HG02588 (cell line): ENCODE data around the gene LRRC56.
A peak's percentile ranks its signal among the peaks of the same experiment; 100 is the strongest.
"Not testable (repeated sequence)": the region's sequence is repeated elsewhere in the genome, so short reads cannot be mapped to it uniquely, and the experiment has no call there.

ENCODE experiments used
- ATAC-seq: cut with Tn5 transposase; IDR thresholded peaks from one replicate; pipeline ENCODE4 v1.9.1; 2021; ENCODE audit warnings: mild to moderate bottlenecking, moderate library complexity; ENCODE audit not compliant: unreplicated experiment

Gene LRRC56

DNA sequence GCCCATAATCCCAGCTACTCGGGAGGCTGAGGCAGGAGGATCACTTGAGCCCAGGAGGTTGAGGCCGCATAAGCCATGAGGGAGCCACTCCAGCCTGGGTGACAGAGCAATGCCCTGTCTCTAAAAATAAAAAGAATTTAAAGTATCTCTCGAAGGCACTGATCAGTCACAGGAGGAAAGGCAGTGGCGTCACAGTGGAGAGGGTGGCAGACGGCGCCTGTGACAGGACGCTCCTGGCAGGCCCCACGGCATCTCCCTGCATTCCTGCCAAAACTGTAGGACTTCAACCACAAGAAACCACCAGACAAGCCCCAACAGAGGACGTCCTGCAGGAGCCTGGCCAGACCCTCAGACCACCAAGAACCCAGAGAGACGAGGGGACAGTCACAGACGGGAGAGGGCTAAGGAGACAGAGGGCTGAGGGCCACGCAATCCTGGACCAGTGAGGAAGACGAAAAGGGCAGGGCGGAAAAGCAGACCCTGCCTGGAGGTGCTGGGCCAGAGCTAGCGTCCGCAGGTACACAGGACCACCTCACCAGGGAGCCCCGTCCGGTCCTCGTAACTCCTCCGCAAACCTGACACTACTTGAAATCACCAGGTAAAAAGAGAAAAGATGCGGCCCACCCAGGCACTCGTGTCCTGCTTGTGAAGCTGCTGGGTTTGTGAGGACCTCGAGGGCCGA lies 36.2 kb upstream of the LRRC56 start:
- ATAC-seq: no peak

DNA sequence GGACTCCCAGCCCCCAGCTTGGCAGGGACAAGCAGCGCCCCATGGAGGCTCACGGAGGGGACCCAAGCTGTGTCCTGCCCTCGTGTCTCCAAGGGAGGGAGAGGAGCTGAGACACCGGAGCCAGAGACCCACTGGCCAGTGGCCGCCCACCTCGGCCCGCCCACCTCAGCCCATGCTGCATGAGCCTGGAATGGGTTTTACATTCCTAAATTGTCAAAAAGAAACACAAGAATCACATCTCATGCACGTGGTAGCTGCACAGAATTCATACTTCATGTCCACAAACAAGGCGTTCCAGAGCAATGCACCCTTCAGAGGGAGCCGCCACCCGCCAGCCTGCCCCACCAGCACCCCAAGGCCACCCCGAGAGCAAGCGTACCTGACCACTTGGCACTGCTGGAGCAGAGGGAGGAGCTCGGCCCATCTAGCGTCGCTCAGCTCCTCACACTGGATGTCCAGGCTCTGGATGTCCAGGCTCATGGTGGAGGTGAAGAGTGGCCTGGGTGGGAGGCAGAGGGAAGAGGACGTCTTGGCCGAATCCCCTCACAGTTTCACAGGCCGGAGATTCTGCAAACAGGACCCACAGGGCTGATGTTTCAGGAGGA lies 35.5 kb upstream of the LRRC56 start:
- ATAC-seq: no peak

DNA sequence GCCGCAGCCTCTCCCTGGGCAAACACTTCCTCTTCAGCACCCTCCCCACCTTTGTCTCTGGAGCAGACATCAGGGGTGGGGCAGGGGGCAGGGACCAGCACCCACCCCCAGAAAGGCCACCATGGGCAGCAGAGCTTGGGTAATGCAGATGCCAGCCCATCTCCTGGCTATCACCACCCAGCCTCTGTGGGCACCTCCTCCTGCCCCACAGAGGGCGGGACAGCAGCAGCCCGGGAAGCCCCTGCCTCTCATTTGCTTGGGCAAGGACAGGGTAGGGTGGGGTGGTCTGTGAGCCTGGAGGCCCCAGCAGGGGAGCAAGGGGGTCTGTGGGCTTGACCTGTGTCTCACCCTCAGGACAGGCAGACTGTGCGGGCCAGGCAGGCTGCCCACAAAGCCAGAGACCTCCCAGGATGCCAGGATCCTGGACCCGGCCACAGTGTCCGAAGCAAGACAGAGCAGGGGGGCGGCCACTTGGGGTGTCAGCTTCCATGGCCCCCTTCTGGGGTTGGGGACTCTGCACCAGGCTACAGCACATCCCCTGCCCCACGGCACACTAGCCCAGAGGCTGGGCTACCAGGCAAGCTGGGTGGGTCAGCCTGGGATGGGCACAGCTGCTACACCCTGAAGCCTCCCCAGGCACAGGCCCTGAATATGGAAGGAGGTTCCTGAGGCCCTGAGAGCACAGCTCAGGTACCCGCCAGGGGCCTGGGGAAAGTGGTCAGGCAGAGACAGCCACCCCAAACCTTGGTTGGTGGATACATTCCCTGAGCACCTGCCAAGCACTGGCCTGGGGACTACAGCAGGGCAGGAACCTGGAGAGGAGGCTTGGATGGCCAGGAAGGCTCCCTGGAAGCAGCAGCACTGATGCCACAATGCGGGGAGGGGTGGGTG lies 34.8 kb upstream of the LRRC56 start:
- no peak for ATAC-seq

DNA sequence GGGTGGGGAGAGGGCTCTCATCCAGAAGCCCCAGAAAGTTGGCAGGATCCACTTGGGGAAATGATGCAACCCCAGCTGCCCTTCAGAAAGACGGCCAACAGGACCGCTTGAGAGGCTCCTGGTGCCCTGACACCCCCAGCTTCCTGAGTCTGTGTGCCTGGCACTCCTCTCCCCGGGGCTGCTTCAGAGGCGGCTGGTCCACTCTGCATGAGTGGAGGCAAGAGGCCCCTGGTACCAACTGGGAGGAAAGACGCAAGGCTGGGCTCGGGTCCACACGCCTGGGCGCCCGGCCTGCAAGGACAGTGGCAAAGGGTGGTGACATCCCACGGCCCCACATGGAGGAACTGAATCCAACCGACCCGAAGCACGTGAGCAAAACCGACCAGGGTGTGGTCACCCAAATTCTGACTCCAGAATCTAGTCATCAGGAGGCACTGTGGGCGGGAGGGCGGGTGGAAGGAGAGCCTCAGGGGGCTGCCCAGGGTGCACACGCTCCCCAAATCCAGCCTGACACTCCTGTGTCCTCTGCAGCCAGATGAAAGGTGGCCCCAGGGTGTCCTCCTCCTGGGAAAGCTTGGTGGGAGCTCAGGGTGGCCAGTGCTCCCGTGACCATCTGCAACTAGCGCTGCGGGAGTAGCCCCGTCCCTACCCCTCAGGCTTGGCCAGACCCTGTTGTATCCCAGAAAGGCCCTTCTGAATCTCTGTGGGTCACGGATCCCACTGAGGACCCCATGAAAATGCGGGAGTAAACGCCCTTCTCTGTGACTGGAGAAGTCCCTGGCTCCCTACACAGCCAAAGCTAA lies 33.9 kb upstream of the LRRC56 start:
- no peak for ATAC-seq

DNA sequence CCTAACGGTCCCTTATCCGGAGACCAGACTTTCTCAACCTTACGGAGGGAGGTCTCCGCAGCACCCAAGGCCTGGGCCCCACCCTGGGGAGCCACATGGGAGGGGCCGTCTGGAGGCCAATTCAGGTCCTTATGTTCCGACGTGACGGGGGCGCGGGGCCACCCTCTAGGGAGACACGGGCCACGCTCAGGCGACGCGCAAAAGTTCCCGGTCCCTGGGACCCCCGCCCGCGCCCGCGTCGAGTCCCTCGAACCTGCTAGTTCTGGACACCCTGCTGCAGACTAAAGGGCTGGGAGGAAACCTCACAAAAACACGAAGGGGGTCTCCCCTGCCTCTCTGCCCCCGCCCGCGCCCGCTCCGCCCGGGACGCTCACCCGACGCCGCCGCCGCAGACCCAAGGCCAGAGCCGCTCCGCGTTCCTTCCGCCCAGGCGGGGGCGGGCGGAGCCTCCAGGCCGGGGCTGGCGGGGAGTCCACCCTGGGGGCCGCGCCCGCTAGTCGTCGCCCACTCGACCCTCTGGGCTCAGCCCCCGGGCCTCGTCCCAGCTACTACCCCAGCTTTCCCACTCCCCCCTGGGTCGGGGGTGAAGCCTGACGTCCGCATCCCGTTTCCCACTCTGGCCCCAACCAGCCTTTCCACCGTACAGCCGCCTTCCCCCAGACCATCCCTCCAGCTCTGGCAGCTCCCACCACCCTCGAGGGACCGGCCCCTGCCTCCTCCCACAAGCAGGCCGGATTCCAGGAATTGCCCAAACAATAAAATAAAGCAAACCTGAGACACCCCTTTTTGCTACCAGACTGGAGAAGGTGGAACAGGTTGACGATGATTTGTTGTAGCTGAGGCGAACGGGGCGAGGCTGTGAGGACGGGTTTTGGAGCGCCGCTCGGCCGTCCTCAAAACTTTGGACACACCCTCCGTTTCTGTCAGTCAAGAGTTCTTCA lies 33.0 kb upstream of the LRRC56 start:
- ATAC-seq: no peak

DNA sequence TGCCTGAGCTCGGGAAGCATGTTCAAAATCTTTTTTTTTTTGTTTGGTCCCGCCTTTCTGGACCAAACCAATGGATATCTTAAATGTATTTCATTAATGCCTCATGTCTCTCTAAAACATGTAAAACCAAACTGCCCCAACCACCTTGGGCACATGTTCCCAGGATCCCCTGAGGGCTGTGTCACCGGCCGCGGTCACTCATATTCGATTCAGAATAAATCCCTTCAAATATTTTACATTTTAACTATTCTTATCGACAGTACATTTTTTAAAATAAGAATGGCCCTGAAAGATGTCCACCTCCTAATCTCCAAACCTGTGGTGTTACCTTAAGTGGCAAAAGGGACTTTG lies 32.4 kb upstream of the LRRC56 start:
- ATAC-seq: no peak

DNA sequence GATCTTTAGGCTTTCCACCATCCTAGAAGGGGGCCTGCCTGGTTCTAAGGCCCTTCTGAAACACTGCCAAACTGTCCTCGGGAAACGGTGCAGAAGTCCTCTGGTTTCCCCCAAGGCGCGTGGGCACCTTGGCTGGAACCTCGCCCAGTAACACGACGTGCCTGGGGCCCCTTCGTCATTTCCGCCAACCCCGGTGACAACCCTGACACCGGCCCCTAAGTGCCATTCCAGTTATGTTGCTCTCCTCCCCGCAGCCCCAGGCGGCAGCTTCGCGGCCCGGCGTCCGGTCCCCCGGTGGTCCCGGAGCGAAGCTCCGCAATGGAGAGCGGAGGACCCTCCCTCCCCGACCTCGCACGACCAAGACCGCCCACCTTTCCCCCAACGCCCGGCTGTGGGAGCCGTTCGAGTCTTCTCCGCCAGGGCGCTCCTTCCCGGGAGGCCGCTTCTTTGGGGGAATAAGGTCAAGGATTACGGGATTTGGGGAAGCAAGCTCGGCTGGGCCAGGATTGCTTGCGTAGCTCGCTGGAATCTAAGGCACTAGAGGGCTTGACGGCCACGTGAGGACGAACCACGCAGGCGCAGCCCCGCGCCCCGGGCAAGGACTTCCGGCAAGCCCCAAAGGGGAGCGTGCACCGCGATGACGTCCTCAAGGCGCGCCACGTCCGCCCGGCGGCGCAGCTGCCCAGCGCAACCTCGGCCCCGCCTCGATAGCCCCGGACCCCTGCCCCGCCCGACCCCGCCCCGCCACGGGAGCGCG lies 30.9 kb upstream of the LRRC56 start:
- ATAC-seq: peak; percentile 54

DNA sequence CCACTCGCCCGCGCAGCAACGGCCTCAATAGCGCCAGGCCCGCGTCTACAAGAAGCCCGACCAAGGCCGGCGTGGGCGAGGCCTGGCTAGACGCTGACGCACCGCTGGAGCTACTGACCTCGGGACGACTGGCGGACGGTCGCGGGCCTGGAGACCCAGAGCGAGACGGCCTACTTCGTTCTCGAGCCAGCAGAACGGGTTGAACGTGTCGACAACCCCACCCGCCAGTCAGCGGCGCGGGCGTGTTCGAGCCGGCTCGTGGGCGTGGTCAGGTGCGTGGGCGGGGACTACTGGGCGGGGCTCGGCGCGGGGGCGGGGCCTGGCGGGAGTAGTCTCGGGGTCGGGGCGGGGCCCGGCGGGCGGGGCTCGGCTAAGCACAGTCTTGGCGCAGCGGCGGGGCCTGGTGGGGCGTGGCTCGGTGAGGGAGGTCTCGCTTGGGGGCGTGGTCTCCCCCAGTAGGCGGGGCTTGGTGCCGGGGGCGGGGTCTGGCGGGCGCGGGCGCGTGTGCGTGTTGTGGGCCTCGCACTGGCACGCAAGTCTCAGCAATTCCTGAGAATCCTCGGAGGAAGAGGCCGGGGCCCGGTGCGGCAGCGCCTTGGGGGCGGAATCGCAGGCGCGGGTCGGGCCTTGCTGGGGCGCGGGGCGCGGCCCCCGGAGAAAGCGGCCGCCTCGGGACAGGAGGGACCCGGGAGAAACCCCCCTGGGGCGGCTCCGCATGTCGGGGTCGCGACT lies 30.2 kb upstream of the LRRC56 start, which contains the start of gene RNH1:
Gene RNH1 (minus strand): TSS at position 248 of the 732 bp plus-strand sequence. CDS start 5,080 bp downstream, outside the sequence.
- peak; percentile 48 for ATAC-seq

DNA sequence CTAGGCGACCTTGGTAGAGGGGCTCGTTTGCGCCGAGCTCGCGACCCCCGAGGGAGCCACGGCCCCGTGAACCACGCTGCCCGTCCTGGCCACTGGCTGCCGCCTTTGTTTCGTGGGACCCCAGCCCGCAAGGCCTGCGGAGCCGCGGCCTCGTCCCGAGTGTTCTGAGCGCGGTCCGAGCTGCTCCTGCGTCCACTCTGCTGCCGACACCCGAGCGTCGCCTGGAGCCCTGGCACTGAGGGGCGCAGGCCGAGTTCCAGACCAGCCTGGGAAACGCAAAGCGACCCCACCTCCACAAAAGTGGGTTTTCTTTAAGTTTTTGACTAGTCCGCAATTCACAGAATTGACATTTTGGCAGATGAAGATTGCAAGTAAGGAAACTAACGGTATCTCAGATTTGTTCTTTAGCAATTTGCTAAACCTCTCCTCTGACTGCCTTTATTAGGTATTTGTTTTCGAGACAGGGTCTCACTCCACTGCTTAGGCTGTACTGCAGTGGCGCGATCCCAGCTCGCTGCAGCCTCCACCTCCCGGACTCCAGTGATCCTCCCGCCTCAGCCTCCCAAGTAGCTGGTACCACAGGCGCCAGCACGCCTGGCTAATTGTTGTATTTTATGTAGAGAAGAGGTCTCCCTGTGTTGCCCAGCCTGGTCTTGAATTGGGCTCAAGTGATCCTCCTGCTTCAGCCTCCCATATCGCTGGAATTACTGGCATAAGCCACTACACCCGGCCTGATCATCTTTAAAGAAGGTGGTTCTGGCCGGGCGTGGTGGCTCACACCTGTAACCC lies 29.4 kb upstream of the LRRC56 start:
- no peak for ATAC-seq

DNA sequence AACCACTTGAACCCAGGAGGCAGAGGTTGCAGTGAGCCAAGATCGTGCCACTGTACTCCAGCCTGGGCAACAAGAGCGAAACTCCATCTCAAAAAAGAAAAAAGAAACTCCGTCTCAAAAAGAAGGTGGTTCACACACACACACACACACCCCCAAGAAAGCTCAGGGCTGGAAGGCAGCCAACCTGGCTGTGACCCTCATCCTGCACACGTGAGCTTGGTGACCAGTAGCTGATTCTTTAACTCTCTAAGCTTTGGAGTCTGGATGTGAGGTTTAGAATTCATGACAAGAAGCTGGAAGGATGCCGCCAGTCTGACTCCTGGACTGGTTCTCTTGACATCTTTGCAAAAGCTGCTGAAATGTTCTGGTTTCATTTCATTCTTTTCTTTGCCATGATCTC lies 28.4 kb upstream of the LRRC56 start:
- no peak for ATAC-seq

DNA sequence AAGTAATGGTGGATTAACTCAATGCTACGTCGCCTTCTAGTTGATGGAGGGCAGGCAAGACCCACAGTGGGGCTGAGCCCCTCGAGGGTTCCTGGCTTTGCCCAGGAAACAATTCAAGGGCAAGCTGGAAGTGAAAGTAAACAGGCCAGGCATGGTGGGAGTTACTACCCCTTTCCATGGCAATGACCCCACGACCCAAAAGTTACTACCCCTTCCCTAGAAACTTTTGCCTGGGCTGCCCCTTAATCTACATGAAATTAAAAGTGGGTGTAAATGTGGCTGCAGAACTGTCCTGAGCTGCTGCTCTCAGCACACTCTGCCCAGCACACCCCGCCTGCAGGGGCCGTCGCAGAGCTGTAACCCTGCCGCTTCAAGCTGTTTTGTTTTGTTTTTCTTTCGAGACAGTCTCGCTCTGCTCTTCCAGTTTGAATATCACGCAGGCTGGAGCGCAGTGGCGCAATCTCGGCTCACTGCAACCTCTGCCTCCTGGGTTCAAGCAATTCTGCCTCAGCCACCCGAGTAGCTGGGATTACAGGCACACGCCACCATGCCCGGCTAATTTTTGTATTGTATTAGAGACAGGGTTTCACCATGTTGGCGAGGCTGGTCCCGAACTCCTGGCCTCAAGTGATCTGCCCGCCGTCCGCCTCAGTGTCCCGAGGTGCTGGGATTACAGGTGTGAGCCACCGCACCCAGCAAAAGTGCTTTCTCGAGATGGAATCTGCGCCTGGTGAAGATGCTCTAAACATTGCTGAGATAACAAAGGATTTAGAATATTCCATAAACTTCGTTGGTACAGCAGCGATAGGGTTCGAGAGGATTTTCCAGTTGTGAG lies 24.3 kb upstream of the LRRC56 start:
- ATAC-seq: no peak

DNA sequence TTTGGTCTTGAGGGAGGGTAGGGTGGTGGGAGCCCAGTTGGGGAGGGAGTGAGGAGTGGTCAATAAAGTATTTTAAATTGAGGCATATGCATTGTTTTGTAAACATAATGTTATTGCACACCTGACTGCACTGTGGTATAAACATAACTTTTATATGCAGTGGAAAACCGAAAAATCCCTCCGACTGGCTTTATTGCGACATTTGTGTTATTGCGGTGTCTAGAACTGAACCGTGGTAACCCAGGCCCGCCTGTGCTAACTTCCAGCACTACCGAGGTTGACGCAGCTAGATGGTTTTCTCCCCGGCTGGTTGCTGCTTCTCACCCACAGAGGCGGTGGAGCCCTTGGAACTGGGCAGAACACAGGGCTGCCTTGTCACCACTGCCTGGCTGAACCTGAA lies 22.7 kb upstream of the LRRC56 start:
- no peak for ATAC-seq

DNA sequence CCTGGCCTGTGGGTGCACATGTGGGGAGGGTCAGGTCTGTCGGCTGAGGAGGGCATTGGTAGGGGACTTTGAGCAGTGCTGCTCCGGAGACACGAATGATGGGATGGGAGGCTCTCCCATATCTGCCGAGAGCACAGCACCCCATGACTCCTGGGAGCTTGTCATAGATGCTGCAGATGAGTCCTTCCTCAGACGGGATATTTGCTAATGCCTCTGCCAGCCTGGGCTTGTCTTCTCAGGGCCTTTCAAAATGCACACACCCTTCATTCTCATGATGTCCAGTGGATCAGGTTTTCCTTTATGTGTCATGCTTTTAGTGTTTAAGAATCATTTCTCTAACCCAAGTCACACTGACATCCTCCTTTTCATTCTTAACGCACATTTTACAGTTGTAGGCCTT lies 22.2 kb upstream of the LRRC56 start:
- no peak for ATAC-seq

DNA sequence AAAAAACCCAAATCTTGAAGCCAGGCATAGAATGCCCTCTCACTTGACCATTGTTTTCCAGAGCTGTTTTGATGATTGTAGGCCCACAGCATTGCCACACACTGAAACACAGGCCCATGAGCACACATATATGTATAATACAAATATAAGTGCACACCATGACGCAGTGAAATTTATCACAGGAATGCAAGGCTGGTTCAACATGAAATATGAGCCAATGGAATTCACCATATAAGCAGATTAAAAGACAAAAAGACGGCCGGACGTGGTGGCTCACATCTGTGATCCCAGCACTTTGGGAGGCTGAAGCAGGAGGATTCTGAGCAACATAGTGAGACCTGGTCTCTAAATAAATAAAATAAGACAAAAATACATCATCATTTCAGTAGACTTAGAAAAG lies 20.9 kb upstream of the LRRC56 start:
- ATAC-seq: no peak

DNA sequence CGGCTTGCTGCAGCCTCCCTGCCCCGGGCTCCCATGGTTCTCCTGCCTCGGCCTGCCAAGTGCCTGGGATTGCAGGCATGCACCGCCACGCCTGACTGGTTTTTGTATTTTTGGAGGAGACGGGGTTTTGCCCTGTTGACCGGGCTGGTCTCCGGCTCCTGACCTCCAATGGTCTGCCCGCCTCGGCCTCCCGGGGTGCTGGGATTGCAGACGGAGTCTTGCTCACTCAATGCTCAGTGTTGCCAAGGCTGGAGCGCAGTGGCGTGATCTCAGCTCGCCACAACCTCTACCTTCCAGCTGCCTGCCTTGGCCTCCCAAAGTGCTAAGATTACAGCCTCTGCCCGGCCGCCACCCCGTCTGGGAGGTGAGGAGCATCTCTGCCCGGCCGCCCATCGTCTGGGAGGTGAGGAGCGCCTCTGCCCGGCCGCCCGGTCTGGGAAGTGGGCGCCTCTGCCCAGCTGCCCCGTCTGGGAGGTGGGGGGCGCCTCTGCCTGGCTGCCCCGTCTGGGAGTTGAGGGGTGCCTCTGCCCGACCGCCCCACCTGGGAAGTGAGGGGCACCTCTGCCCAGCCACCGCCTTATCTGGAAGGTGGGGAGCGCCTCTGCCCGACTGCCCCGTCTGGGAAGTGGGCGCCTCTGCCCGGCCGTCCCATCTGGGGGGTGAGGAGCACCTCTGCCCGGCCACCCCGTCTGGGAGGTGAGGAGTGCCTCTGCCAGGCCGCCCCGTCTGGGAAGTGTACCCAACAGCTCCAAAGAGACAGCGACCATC lies 20.2 kb upstream of the LRRC56 start:
- not testable (repeated sequence) for ATAC-seq
